K562 (cell line): Measurements from ENCODE around the gene SEC11A. TPM values are rescaled to one million over a fixed set of nuclear protein-coding genes. Genes with fewer than 3 reads are reported as not detected.

Source experiments
- ATAC-seq: fragments of 200-7000 bp; cut with Tn5 transposase; 3 replicates; pipeline ENCODE4 v1.9.1; 2020; ENCODE audit warnings: moderate library complexity
- BruUV-seq: library from RNA; stranded (reverse); fragments of 400-500 nt; replicated peaks from 2 replicates; lab custom pipeline; 2021; lab: Mats Ljungman, UMichigan
- CTCF ChIA-PET: fragments of 300-600 bp; formaldehyde crosslinking; extraction: SDS; loops from one replicate; lab custom pipeline; 2021; ENCODE audit warnings: low intra/inter-chr PET ratio; lab: Yijun Ruan, JAX
- POLR2A ChIA-PET: fragments of 300-600, 350-650 bp; sonication (Branson Sonifier 250); formaldehyde crosslinking; extraction: SDS; loops from one replicate; lab custom pipeline; 2021; ENCODE audit warnings: antibody characterized with exemption, inconsistent platforms; lab: Yijun Ruan, JAX
- DNase-seq, 4 experiments: peaks; one replicate each; pipeline versions ENCODE4 v3.0.0 to v3.0.0-alpha.2; 2011 to 2018; ENCODE audit warnings: low spot score in 3 of 4, mixed read lengths in 3 of 4; ENCODE audit errors: extremely low read depth in 1 of 4
- FAIRE-seq: peaks from 2 replicates; lab custom pipeline; 2011; peaks lifted over from hg19 to GRCh38; lab: Jason Lieb, UNC
- H2AFZ ChIP-seq: 2 replicates; pipeline ENCODE4 v1.6.0; 2011; ENCODE audit warnings: low read depth, low read length, control low read depth, inconsistent platforms
- H3K27ac ChIP-seq: fragments of 200-600 bp; 3 replicates; pipeline ENCODE4 v1.8.0; 2011; ENCODE audit warnings: low read depth, mild to moderate bottlenecking, control low read depth, inconsistent platforms, low read length, moderate library complexity, mixed read lengths; ENCODE audit errors: extremely low read depth
- H3K27me3 ChIP-seq, 2 experiments: fragments of 300-600 bp in 1 of 2; 2 replicates in 1 of 2; 3 replicates in 1 of 2; pipeline versions ENCODE4 v1.6.0 to v1.8.0; 2011; ENCODE audit warnings: inconsistent platforms in 2 of 2, low read length in 2 of 2, mild to moderate bottlenecking in 1 of 2, mixed read lengths in 1 of 2, moderate library complexity in 1 of 2; ENCODE audit not compliant: control insufficient read depth in 2 of 2, insufficient read depth in 2 of 2
- H3K36me3 ChIP-seq: fragments of 300-600 bp; 3 replicates; pipeline ENCODE4 v1.8.0; 2011; ENCODE audit warnings: mild to moderate bottlenecking, low read length, inconsistent platforms; ENCODE audit not compliant: control insufficient read depth, insufficient read depth
- H3K4me1 ChIP-seq, 2 experiments: fragments of 200-600 bp in 1 of 2; replicated peaks in 1 of 2; 2 replicates in 1 of 2; 3 replicates in 1 of 2; pipeline versions ENCODE4 v1.5.1 to v1.8.0; 2011; ENCODE audit warnings: inconsistent platforms in 2 of 2, low read length in 2 of 2, mild to moderate bottlenecking in 1 of 2, mixed read lengths in 1 of 2, moderate library complexity in 1 of 2; ENCODE audit not compliant: control insufficient read depth in 2 of 2, insufficient read depth in 2 of 2
- H3K4me2 ChIP-seq: 2 replicates; pipeline ENCODE4 v1.6.1; 2011; ENCODE audit warnings: low read length, control low read depth, inconsistent platforms, mixed read lengths; ENCODE audit not compliant: insufficient read depth
- H3K4me3 ChIP-seq: fragments of 200-600 bp; sonication (generic), shearing (Covaris generic); 2 replicates; pipeline ENCODE4 v1.5.1; 2016; ENCODE audit warnings: control low read depth, inconsistent platforms
- H3K79me2 ChIP-seq: fragments of 200-600 bp; 3 replicates; pipeline ENCODE4 v1.8.0; 2011; ENCODE audit warnings: low read length, inconsistent platforms; ENCODE audit not compliant: control insufficient read depth, insufficient read depth
- H3K9ac ChIP-seq, 2 experiments: 2 replicates each; pipeline versions ENCODE4 v1.6.0 to v1.6.1; 2011; ENCODE audit warnings: low read depth in 2 of 2, low read length in 2 of 2, control low read depth in 1 of 2, inconsistent platforms in 1 of 2, mild to moderate bottlenecking in 1 of 2, mixed read lengths in 1 of 2; ENCODE audit not compliant: insufficient read depth in 1 of 2
- H3K9me1 ChIP-seq: one replicate; pipeline ENCODE4 v1.6.0; 2011; ENCODE audit warnings: inconsistent platforms, mild to moderate bottlenecking, low read length, moderate library complexity; ENCODE audit not compliant: control insufficient read depth, insufficient read depth
- H3K9me3 ChIP-seq: replicated peaks from 2 replicates; pipeline ENCODE4 v1.5.1; 2011; ENCODE audit warnings: low read depth, low read length, inconsistent platforms; ENCODE audit not compliant: control insufficient read depth, insufficient read depth
- H4K20me1 ChIP-seq: replicated peaks from 2 replicates; pipeline ENCODE4 v1.6.1; 2011; ENCODE audit warnings: low read length, inconsistent platforms, mixed read lengths; ENCODE audit not compliant: control insufficient read depth, insufficient read depth
- ARHGAP35 ChIP-seq: fragments of 450-650 bp; IDR thresholded peaks from 2 replicates; pipeline ENCODE4 v1.6.1; 2018; ENCODE audit not compliant: partially characterized antibody
- BDP1 ChIP-seq: IDR thresholded peaks from 3 replicates; pipeline ENCODE4 v1.6.1; 2011; ENCODE audit not compliant: insufficient read length, insufficient read depth
- C11orf30 ChIP-seq: fragments of 450-650 bp; IDR thresholded peaks from 2 replicates; pipeline ENCODE4 v1.6.1; 2016; ENCODE audit warnings: low read depth, mild to moderate bottlenecking
- KLF1 ChIP-seq: fragments of 450-650 bp; IDR thresholded peaks from 2 replicates; pipeline ENCODE4 v1.6.1; 2016; ENCODE audit warnings: missing genetic modification characterization, missing compliant biosample characterization
- KLF10 ChIP-seq: fragments of 250-450 bp; sonication (Bioruptor Pico); IDR thresholded peaks from 2 replicates; pipeline ENCODE4 v1.6.1; 2021; ENCODE audit warnings: matching md5 sums
- NELFE ChIP-seq: IDR thresholded peaks from 2 replicates; pipeline ENCODE4 v1.6.1; 2011; ENCODE audit warnings: mild to moderate bottlenecking; ENCODE audit not compliant: insufficient read depth, insufficient read length
- NUFIP1 ChIP-seq: fragments of 450-650 bp; IDR thresholded peaks from 2 replicates; pipeline ENCODE4 v1.6.1; 2018; ENCODE audit not compliant: partially characterized antibody
- PRPF4 ChIP-seq: fragments of 200-400 bp; formaldehyde crosslinking; IDR thresholded peaks from one replicate; pipeline ENCODE4 v1.6.1; 2017; ENCODE audit warnings: low read length, low read depth, mild to moderate bottlenecking; ENCODE audit not compliant: insufficient read depth, poor library complexity, severe bottlenecking
- RAD51 ChIP-seq: fragments of 450-650 bp; IDR thresholded peaks from 2 replicates; pipeline ENCODE4 v1.7.1; 2016; ENCODE audit warnings: low read depth, mild to moderate bottlenecking, borderline replicate concordance
- SMARCB1 ChIP-seq: IDR thresholded peaks from 2 replicates; pipeline ENCODE4 v1.6.1; 2011; ENCODE audit warnings: improper control_type of control experiment, low read depth; ENCODE audit not compliant: insufficient read length
- TSC22D4 ChIP-seq: fragments of 450-650 bp; IDR thresholded peaks from 2 replicates; pipeline ENCODE4 v1.6.1; 2016; ENCODE audit warnings: missing genetic modification characterization, missing biosample characterization, control low read depth
- ZFP1 ChIP-seq: fragments of 450-650 bp; formaldehyde crosslinking; IDR thresholded peaks from 2 replicates; pipeline ENCODE4 v1.4.0; 2020; ENCODE audit warnings: mild to moderate bottlenecking, mixed read lengths
- ZKSCAN3 ChIP-seq: fragments of 250-450 bp; sonication (Bioruptor Pico); IDR thresholded peaks from 2 replicates; pipeline ENCODE4 v1.4.0; 2020
- ZKSCAN8 ChIP-seq: fragments of 200-800 bp; sonication (Bioruptor generic); IDR thresholded peaks from 2 replicates; pipeline ENCODE4 v1.6.1; 2016; ENCODE audit warnings: missing genetic modification characterization, missing compliant biosample characterization
- WGBS: fragments of 100-300 bp; shearing (Covaris generic); methylation state at CpG from one replicate; pipeline ENCODE4 v1.1.6; 2016; ENCODE audit warnings: low coverage, mixed read lengths; ENCODE audit not compliant: insufficient coverage; ENCODE audit errors: missing lambda C conversion rate; 5-methylcytosine and 5-hydroxymethylcytosine counted together
- in situ Hi-C: fragments of 300-500 bp; cut with MboI; formaldehyde crosslinking; loops from 4 replicates; pipeline ENCODE4 v1.15.0; 2018; ENCODE audit warnings: inconsistent platforms, mixed read lengths
- intact Hi-C: fragments of 100-400 bp; cut with micrococcal nuclease; formaldehyde crosslinking; loops from 2 replicates; pipeline ENCODE4 v1.14.2; 2022
- polyA plus RNA-seq, 8 experiments: library from polyadenylated mRNA; depleted of rRNA in 4 of 8; stranded (reverse) in 5 of 8; unstranded in 3 of 8; fragments of >200 nt; fragmentation: Nextera tagmentation in 2 of 8; fragmentation: Illumina TruSeq in 1 of 8; extraction: Ambion mirVana in 2 of 8; extraction: Trizol in 1 of 8; gene quantifications; 2 replicates each; pipeline versions ENCODE4 v1.2.1 to v1.2.3, GENCODE V29; 2011 to 2014; ENCODE audit warnings: inconsistent platforms in 1 of 8, missing spikeins in 1 of 8
- total RNA-seq, 7 experiments: library from RNA; depleted of rRNA in 6 of 7; stranded (reverse); fragments of >200 nt in 6 of 7; fragmentation: Illumina TruSeq in 2 of 7; extraction: Trizol in 2 of 7; gene quantifications; 2 replicates each; pipeline versions ENCODE4 v1.2.1 to v1.2.3, GENCODE V29; 2011 to 2021; ENCODE audit warnings: low replicate concordance in 1 of 7
- TF ChIP-seq, protein P1 (sequence below): fragments of 450-650 bp; IDR thresholded peaks from 2 replicates; pipeline ENCODE4 v1.6.1; 2018; ENCODE audit not compliant: partially characterized antibody
- TF ChIP-seq, protein P2 (sequence below): fragments of 250-450 bp; sonication (Bioruptor Pico); IDR thresholded peaks from 2 replicates; pipeline ENCODE4 v1.4.0; 2020; ENCODE audit warnings: mild to moderate bottlenecking, moderate library complexity, borderline replicate concordance

Gene SEC11A
- total and polyA plus RNA-seq, 9 of the 15 experiments (the other 6 are each of a cell fraction or from before 2014, with no cell fraction given) = 175 to 310 (median 229) TPM

DNA sequence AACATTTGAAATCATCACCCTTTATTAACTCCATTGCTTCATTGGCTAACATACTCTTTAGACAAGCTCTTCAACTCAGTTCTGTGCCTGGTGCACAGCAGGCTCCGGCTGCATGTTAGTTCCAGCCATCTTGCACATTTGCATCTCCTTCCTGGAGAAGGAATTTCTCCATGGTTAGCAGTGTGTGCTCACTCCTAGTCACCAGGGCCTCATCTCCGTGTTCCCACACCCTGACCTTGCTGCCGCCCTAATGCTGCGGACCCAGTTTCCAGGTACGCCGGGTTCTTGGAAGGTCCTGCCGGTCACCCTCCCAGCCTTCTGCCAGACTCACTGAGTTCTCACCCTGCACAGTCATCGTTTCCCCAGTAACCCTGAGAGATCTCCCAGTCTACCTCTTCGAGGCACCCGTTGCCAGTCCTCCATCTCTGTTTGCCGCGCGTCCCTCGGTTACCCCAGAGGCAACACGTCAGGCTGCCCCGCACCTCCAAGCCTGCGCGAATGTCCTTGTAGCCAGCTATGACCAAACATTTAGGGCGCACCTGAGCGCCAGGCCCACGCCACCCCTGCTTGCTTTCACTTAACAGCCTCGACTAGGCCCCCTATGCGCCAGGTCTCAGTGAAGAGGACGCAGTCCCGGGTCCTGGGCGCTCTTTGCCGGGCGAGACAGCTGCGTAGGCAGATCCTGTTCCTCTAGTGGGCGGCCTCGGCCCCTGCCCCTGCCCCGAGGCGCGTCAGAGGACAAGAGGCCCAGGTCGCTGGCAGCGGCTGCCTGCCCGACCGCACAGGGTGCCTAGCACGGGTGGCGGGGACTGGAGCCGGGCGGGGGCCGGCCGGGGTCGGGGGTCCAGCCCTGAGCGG is 31.7 kb upstream of the SEC11A start:
- H2AFZ ChIP-seq = peak overlapping the region; percentile 94
- H3K4me1 ChIP-seq = peaks cover 22 to 28% of the 10 kb centered on the region in 2 experiments; a peak in 4 of 5 replicates
- BruUV-seq = no TSS peak
- peak overlapping the region; percentile 86 for H3K27ac ChIP-seq
- POLR2A ChIA-PET = interaction anchor here (0.6 to 1.7 kb wide), 5 partner anchors 13 to 163 kb away, joined by 3 to 5 read pairs (median 3); no protein-coding TSS in a partner anchor
- in situ Hi-C loops = no loop called here
- H3K9ac ChIP-seq = peak overlapping the region; percentile 71 to 95
- H3K4me3 ChIP-seq = peak overlapping the region; percentile 91
- 0 out of 3 replicates have a peak, but pooled peaks cover 5% of the 10 kb centered on the region for H3K36me3 ChIP-seq
- CTCF ChIA-PET = interaction anchor here (0.7 kb wide), 1 partner anchor 92 kb away, joined by 4 read pairs; no protein-coding TSS in a partner anchor
- no peaks in the 10 kb centered on the region for H3K27me3 ChIP-seq
- H4K20me1 ChIP-seq = peaks cover 7% of the 10 kb centered on the region; the same call in 1 of the 2 replicates
- DNase-seq (peak in 2 of 4 experiments; percentile 63 to 74), ATAC-seq (peak; percentile 75), FAIRE-seq (peak; percentile 44)
- H3K79me2 ChIP-seq = peaks cover 51% of the 10 kb centered on the region
- peak overlapping the region; percentile 93 for H3K4me2 ChIP-seq
- H3K9me3 ChIP-seq = no peaks in the 10 kb centered on the region
- intact Hi-C loops = loop anchor here (5.0 kb wide), 1 partner anchor 150 kb away; no protein-coding TSS in a partner anchor
- 1% methylated on average over 32 of the region's 46 CpGs for WGBS
- no peaks in the 10 kb centered on the region for H3K9me1 ChIP-seq
- peak; percentile 62 for TF ChIP-seq C11orf30
- TF ChIP-seq, protein P1, sequence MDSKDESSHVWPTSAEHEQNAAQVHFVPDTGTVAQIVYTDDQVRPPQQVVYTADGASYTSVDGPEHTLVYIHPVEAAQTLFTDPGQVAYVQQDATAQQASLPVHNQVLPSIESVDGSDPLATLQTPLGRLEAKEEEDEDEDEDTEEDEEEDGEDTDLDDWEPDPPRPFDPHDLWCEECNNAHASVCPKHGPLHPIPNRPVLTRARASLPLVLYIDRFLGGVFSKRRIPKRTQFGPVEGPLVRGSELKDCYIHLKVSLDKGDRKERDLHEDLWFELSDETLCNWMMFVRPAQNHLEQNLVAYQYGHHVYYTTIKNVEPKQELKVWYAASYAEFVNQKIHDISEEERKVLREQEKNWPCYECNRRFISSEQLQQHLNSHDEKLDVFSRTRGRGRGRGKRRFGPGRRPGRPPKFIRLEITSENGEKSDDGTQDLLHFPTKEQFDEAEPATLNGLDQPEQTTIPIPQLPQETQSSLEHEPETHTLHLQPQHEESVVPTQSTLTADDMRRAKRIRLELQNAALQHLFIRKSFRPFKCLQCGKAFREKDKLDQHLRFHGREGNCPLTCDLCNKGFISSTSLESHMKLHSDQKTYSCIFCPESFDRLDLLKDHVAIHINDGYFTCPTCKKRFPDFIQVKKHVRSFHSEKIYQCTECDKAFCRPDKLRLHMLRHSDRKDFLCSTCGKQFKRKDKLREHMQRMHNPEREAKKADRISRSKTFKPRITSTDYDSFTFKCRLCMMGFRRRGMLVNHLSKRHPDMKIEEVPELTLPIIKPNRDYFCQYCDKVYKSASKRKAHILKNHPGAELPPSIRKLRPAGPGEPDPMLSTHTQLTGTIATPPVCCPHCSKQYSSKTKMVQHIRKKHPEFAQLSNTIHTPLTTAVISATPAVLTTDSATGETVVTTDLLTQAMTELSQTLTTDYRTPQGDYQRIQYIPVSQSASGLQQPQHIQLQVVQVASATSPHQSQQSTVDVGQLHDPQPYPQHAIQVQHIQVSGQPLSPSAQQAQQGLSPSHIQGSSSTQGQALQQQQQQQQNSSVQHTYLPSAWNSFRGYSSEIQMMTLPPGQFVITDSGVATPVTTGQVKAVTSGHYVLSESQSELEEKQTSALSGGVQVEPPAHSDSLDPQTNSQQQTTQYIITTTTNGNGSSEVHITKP = no peak
- no peak for TF ChIP-seq TSC22D4 (tag)
- TF ChIP-seq NUFIP1 = no peak
- no peak for TF ChIP-seq NELFE
- no peak for TF ChIP-seq ZKSCAN3 (CRISPR knock-in tag)
- no peak for TF ChIP-seq ZKSCAN8 (CRISPR knock-in tag)
- TF ChIP-seq ARHGAP35 = no peak
- TF ChIP-seq SMARCB1 = no peak
- no peak for TF ChIP-seq PRPF4
- TF ChIP-seq KLF1 (tag) = no peak
- no peak for TF ChIP-seq ZFP1 (CRISPR knock-in tag)
- no peak for TF ChIP-seq BDP1
- TF ChIP-seq, protein P2, sequence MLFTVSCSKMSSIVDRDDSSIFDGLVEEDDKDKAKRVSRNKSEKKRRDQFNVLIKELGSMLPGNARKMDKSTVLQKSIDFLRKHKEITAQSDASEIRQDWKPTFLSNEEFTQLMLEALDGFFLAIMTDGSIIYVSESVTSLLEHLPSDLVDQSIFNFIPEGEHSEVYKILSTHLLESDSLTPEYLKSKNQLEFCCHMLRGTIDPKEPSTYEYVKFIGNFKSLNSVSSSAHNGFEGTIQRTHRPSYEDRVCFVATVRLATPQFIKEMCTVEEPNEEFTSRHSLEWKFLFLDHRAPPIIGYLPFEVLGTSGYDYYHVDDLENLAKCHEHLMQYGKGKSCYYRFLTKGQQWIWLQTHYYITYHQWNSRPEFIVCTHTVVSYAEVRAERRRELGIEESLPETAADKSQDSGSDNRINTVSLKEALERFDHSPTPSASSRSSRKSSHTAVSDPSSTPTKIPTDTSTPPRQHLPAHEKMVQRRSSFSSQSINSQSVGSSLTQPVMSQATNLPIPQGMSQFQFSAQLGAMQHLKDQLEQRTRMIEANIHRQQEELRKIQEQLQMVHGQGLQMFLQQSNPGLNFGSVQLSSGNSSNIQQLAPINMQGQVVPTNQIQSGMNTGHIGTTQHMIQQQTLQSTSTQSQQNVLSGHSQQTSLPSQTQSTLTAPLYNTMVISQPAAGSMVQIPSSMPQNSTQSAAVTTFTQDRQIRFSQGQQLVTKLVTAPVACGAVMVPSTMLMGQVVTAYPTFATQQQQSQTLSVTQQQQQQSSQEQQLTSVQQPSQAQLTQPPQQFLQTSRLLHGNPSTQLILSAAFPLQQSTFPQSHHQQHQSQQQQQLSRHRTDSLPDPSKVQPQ (CRISPR knock-in tag) = no peak
- TF ChIP-seq RAD51 = no peak
- TF ChIP-seq KLF10 = no peak
